Measurements from ENCODE around the gene SLC43A2.

- TF ChIP-seq OSR1 (CRISPR knock-in tag; IDR thresholded peaks at IDR 0.05) (no peak), PPARA (CRISPR knock-in tag; IDR thresholded peaks at IDR 0.05; ENCODE audit: borderline replicate concordance) (no peak), RARB (CRISPR knock-in tag; IDR thresholded peaks at IDR 0.05) (no peak)
Observed at GRCh38 chr17:1635675-1636465, 7.2 kb upstream of the SLC43A2 start.

Data from SK-N-SH treated with all-trans-retinoic acid at 6 μM for 48 hours (cell line).